DMS153 treated with DMSO at 0.1 percent for 48 hours (cell line): ENCODE data around the gene ABL1.
"Not testable (repeated sequence)": the region's sequence is repeated elsewhere in the genome, so short reads cannot be mapped to it uniquely, and the experiment has no call there.

Experiments used
- DNase-seq: peaks from one replicate; lab custom pipeline; 2025; ENCODE audit not compliant: unreplicated experiment; lab: John Stamatoyannopoulos, UW

The ABL1 gene

GRCh38 chr9:130834371-130835336 lies at the start of gene ABL1:
Gene ABL1, plus strand, starts transcription at chr9:130835254. Its CDS starts 193 bp downstream, at chr9:130835447.
- DNase-seq = peak; percentile 64

- no peak for DNase-seq
Observed at GRCh38 chr9:130785940-130786508, 49.0 kb upstream of the ABL1 start.

- DNase-seq = no peak
Observed at GRCh38 chr9:130786526-130786925, 48.5 kb upstream of the ABL1 start.

GRCh38 chr9:130789747-130790672 lies 45.0 kb upstream of the ABL1 start:
- DNase-seq = no peak

GRCh38 chr9:130791303-130791894 lies 43.7 kb upstream of the ABL1 start:
- DNase-seq = no peak

GRCh38 chr9:130793589-130793988 lies 41.5 kb upstream of the ABL1 start:
- DNase-seq = no peak

GRCh38 chr9:130794021-130794420 lies 41.0 kb upstream of the ABL1 start:
- DNase-seq = not testable (repeated sequence)

GRCh38 chr9:130794423-130794822 lies 40.6 kb upstream of the ABL1 start:
- not testable (repeated sequence) for DNase-seq

- DNase-seq = no peak
Observed at GRCh38 chr9:130794923-130795495, 40.0 kb upstream of the ABL1 start.

GRCh38 chr9:130803116-130803515 lies 31.9 kb upstream of the ABL1 start:
- not testable (repeated sequence) for DNase-seq

GRCh38 chr9:130805510-130806326 lies 29.3 kb upstream of the ABL1 start:
- no peak for DNase-seq

- no peak for DNase-seq
Observed at GRCh38 chr9:130806327-130806716, 28.7 kb upstream of the ABL1 start.

GRCh38 chr9:130810609-130811136 lies 24.4 kb upstream of the ABL1 start:
- no peak for DNase-seq

- DNase-seq = no peak
Observed at GRCh38 chr9:130815242-130815808, 19.7 kb upstream of the ABL1 start.

- no peak for DNase-seq
Observed at GRCh38 chr9:130817914-130818313, 17.1 kb upstream of the ABL1 start.

- no peak for DNase-seq
Observed at GRCh38 chr9:130820135-130820738, 14.8 kb upstream of the ABL1 start.

- no peak for DNase-seq
Observed at GRCh38 chr9:130823435-130823834, 11.6 kb upstream of the ABL1 start.

GRCh38 chr9:130824079-130824478 lies 11.0 kb upstream of the ABL1 start:
- DNase-seq = no peak
